Effector memory CD8-positive, alpha-beta T cell (primary cell): Measurements from ENCODE around the gene CLCN7.
A peak's percentile ranks its signal among the peaks of the same experiment; 100 is the strongest.
"Not testable (repeated sequence)": the region's sequence is repeated elsewhere in the genome, so short reads cannot be mapped to it uniquely, and the experiment has no call there.

ENCODE experiments used
- ATAC-seq: fragments of 150-1000 bp; cut with Tn5 transposase; replicated peaks from 2 replicates; pipeline ENCODE4 v1.10.0; 2021; ENCODE audit warnings: mild to moderate bottlenecking, moderate library complexity
- DNase-seq, 3 experiments: peaks; one replicate each; pipeline ENCODE4 v3.0.0; 2021
- H3K27ac Mint-ChIP-seq, 2 donors: one replicate each; pipeline ENCODE4 v1.8.0; 2022; ENCODE audit warnings: mild to moderate bottlenecking in 2 of 2, mixed read lengths in 2 of 2, moderate library complexity in 2 of 2
- H3K27me3 Mint-ChIP-seq, 2 donors: one replicate each; pipeline ENCODE4 v1.8.0; 2022; ENCODE audit warnings: mixed read lengths in 2 of 2
- H3K36me3 Mint-ChIP-seq: one replicate; pipeline ENCODE4 v1.8.0; 2022; ENCODE audit warnings: mild to moderate bottlenecking, moderate library complexity, mixed read lengths; ENCODE audit not compliant: insufficient read depth
- H3K4me1 Mint-ChIP-seq, 2 donors: one replicate each; pipeline ENCODE4 v1.8.0; 2022; ENCODE audit warnings: low read depth in 2 of 2, mixed read lengths in 2 of 2
- H3K4me3 Mint-ChIP-seq, 2 donors: one replicate each; pipeline ENCODE4 v1.8.0; 2022; ENCODE audit warnings: mild to moderate bottlenecking in 2 of 2, mixed read lengths in 2 of 2, moderate library complexity in 2 of 2
- H3K9me3 Mint-ChIP-seq, 2 donors: one replicate each; pipeline ENCODE4 v1.8.0; 2022; ENCODE audit warnings: mixed read lengths in 2 of 2

Gene CLCN7

DNA sequence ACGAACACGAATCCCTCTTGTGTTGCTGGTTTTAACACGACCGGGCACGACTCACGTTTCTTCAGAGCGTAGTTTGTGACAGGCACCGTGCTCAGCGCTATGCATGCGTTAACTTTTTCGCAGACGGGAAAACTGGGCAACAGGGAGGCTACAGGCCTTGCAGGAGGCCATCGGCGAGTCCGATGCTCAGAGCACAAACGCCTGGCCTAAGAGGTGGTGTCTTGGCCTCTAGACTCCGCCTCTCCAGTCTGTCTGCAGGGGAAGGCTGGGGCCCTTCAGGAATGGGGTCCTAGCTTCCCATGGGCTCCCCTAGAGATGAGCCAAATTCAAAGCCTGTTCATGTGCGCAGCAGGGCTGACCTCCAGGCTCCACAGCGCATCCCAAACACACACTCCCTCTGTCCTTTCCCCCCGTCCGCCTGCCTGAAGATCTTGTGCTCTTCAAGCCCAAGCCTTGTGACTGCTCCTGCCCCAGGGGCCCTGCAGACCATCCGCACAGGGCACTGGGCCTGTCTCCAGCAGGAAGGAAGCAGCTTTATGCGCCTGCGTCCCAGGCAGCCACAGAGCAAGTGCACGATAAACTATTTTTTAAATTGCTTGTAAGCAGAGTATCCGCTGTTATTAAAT lies 3.1 kb downstream of the CLCN7 start:
- Mint-ChIP-seq H3K27ac (peak overlapping the region in 1 of 2 donors; percentile 77), H3K9me3 (no peaks in the 10 kb centered on the region), H3K27me3 (no peaks in the 10 kb centered on the region), H3K4me1 (peaks cover 25 to 34% of the 10 kb centered on the region in 2 donors), H3K36me3 (peaks cover 15% of the 10 kb centered on the region), H3K4me3 (no peak overlapping the region)
- ATAC-seq (no peak), DNase-seq (no peak)

DNA sequence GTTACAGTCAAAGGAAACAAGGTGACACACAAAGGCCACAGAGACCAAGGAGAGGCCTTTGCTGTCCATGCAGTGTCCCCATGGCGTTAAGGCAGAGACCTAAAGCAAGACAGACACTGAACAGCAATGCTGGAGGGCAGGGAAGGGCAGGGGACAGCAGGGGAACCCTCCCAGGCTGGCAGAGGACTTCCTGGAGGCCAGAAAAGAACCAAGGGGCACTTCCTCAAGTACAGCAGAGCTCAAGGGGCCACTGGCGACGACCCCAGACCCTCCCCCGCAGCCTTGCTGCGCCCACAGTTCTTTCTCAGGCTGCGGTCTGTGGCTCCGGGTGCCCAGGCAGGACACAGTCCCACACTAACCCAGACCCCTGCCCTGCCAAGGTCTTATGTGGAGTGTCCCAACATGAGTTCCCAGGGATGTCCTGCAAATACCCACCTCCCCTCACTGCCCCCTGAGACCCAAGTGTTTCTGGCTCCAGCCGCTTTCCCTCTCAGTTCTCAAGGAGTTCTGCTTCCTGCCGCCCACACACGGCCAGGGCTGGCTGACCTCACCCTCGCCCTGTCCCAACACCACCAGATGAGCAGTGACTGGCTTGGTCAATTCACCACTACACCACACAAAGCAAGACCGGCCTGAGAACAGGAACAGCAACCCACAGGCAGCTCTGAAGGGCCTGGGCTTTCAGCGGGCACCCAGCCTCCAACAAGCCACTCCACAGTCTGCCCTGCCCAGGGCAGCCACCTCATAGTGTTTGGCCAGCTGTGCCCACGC lies 4.2 kb downstream of the CLCN7 start:
- ATAC-seq (no peak), DNase-seq (no peak)
- Mint-ChIP-seq H3K36me3 (peaks cover 16% of the 10 kb centered on the region), H3K4me3 (no peak overlapping the region), H3K27me3 (no peaks in the 10 kb centered on the region), H3K4me1 (peaks cover 21 to 31% of the 10 kb centered on the region in 2 donors), H3K9me3 (no peaks in the 10 kb centered on the region), H3K27ac (peak overlapping the region in 1 of 2 donors; percentile 88)

DNA sequence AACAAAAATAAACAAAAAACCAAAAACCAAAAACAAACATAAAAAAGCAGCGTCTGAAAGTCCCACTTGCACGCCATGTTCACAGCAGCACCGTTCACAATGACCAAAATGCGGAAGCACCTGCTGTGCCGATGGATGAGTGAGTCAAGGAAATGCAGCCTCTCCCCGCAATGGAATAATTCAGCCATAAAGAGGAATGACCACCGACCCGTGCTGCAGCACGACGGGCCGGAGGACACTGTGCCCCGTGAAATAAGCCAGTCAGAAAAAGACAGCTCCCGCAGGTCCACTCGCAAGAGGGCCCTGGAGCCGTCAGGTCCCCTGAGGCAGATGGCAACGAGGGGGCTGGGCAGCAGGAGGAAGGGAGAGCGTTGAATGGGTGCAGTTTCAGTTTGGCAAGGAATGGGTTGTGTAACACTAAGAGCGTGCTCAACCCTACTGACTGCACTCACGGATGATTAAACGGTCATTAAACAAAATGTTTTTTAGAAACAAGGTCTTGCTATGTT lies 5.1 kb downstream of the CLCN7 start:
- Mint-ChIP-seq H3K36me3 (peaks cover 12% of the 10 kb centered on the region), H3K9me3 (no peaks in the 10 kb centered on the region), H3K4me1 (peaks cover 17 to 29% of the 10 kb centered on the region in 2 donors), H3K4me3 (no peak overlapping the region), H3K27me3 (no peaks in the 10 kb centered on the region), H3K27ac (peak overlapping the region in 1 of 2 donors; percentile 88)
- no peak for ATAC-seq
- no peak for DNase-seq

DNA sequence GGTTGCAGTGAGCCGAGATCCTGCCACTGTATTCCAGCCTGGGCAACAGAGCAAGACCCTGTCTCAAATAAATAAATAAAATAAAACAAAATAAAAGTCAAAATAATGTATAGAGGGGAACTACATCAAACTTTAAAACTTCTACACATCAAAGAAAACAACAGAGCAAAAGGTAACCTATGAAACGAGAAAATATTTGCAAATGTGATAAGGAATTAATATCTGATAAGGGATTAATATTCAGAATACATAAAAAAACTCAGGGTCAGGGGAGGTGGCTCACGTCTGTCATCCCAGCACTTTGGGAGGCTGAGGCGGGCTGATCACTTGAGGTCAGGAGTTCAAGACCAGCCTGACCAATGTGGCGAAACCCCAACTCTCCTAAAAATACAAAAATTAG lies 5.7 kb downstream of the CLCN7 start:
- peaks cover 14% of the 10 kb centered on the region for H3K36me3 Mint-ChIP-seq
- H3K9me3 Mint-ChIP-seq, DNase-seq, H3K27ac Mint-ChIP-seq, H3K4me3 Mint-ChIP-seq, H3K27me3 Mint-ChIP-seq, ATAC-seq: not testable (repeated sequence)
- peaks cover 17 to 29% of the 10 kb centered on the region in 2 donors for H3K4me1 Mint-ChIP-seq

DNA sequence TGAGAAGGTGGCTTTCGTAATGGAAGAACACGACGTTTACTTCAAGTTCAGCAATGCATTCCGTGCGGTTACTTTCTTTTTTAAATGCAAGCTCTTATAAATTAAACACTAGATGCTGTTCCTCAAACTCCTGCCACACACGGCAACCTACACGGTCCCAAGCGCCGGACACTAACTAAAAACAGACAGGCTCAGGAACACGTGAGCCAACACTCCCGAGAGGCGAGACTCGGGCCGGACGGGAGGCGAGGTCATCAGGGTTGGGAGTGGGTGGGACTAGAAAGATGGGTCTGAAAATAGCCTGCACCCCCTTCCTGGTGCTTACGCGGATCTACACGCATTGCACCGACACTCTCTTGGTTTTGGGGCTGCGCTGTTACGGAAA lies 6.4 kb downstream of the CLCN7 start:
- peaks cover 17 to 29% of the 10 kb centered on the region in 2 donors for H3K4me1 Mint-ChIP-seq
- DNase-seq (no peak), ATAC-seq (no peak)
- no peak overlapping the region for H3K4me3 Mint-ChIP-seq
- no peaks in the 10 kb centered on the region for H3K9me3 Mint-ChIP-seq
- H3K27ac Mint-ChIP-seq, result no peak overlapping the region
- no peaks in the 10 kb centered on the region for H3K27me3 Mint-ChIP-seq
- H3K36me3 Mint-ChIP-seq, result peaks cover 22% of the 10 kb centered on the region

DNA sequence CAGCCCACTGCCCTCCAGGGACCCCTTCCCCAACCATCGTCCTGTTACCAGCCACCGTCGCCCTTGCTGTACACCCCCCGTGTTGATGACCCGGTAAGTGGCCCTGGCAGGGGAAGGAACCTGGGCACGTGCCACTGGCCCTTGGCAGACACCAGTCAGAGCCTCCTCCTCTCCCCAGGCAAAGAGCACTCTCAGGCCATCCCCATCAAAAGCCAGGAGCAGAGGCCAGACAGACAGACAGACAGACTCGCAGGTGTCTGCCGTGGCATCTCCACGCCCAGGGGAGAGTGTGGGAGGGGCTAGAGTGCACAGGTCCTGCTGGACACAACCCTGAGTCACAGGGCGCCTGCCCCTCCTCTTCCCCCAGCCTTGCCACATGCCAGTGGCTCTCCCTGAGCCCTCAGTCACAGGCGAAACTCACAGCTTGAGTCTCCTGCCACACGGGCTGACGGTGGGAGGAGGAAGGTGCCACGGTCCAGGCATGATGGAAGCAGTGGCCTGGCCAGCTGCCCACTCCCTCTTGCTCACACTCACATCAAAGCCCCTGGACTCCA lies 7.8 kb downstream of the CLCN7 start:
- DNase-seq, result no peak
- no peak for ATAC-seq
- Mint-ChIP-seq H3K27me3 (no peaks in the 10 kb centered on the region), H3K9me3 (no peaks in the 10 kb centered on the region), H3K36me3 (peaks cover 23% of the 10 kb centered on the region), H3K4me3 (no peak overlapping the region), H3K4me1 (peaks cover 9 to 26% of the 10 kb centered on the region in 2 donors), H3K27ac (no peak overlapping the region)

DNA sequence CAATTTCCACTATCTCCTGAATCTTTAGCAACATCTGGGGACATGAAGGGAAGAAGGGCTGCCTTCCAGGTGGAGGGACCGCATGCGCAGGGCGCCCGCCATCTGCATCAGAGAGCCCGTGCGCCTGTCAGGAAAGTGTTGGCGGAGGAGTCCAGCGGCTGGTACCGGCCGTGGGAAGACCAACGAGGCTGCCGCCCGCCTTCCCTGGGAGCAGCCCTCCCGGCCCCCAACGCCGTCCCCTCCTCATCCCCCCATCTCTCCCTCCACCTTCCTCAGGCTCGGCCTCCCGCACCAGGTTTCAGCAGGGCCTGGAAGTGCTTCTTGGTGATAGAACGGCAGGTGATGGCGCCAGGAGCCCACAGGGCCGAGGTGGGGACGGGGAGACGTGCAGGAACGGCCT lies 8.8 kb downstream of the CLCN7 start:
- Mint-ChIP-seq H3K36me3 (peaks cover 25% of the 10 kb centered on the region), H3K27ac (peak overlapping the region in 1 of 2 donors; percentile 23), H3K9me3 (no peaks in the 10 kb centered on the region), H3K4me1 (peaks cover 4 to 23% of the 10 kb centered on the region in 2 donors), H3K27me3 (no peaks in the 10 kb centered on the region), H3K4me3 (no peak overlapping the region)
- DNase-seq, result no peak
- no peak for ATAC-seq

DNA sequence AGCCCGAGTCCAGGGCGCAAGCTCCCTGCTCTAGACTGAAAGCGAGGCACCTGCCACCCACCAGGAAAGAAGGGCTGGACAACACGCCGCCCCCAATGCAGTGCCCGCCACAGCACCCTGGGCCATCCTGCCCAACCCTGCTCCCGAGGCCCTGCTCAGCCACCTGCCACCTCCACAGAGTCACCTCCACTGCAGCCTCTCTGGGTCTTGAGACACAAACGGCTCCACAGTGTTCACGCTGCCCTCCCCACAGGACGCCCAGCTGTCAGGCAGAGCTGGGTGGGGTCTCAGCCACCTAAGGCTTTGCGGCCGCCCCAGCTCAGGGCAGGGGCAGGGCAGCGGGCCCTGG lies 9.3 kb downstream of the CLCN7 start:
- H3K36me3 Mint-ChIP-seq, result peaks cover 27% of the 10 kb centered on the region
- H3K27me3 Mint-ChIP-seq, result no peaks in the 10 kb centered on the region
- DNase-seq (no peak), ATAC-seq (no peak)
- no peak overlapping the region for H3K27ac Mint-ChIP-seq
- H3K9me3 Mint-ChIP-seq, result no peaks in the 10 kb centered on the region
- H3K4me1 Mint-ChIP-seq, result peaks cover 0 to 18% of the 10 kb centered on the region in 2 donors
- H3K4me3 Mint-ChIP-seq, result no peak overlapping the region

DNA sequence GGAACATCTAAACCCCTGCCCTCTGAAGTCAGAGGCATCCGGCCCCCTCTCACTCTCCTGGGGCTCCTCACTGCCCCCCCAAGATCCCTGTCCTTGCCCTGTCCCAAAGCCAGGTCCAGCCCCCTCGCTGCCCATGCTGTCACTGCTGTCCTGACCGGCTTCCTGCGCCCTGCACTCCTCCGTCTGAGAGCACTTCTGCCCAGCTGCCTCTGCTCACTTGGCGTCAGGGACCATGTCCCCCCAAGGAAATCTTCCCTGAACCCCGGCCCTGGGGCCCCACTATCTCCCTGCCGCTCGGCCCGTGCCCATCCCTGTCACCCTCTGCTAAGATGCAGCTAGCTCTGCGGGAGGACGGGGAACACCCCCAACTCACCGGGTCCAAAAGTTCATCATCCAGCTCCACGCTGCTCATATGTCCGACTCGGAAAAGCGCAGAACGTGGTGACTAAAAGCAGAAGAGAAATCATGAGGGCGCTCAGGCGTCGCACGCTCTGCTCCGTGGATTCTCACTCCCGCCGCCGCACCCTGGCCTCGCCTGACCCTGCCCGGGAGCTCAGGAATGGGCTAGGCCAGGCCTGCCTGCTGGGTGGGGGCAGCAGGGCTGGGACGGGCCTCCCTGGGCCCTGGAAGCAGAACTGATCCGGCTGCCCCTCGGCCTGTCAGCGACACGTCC lies 9.8 kb downstream of the CLCN7 start:
- Mint-ChIP-seq H3K27ac (no peak overlapping the region), H3K9me3 (no peaks in the 10 kb centered on the region)

DNA sequence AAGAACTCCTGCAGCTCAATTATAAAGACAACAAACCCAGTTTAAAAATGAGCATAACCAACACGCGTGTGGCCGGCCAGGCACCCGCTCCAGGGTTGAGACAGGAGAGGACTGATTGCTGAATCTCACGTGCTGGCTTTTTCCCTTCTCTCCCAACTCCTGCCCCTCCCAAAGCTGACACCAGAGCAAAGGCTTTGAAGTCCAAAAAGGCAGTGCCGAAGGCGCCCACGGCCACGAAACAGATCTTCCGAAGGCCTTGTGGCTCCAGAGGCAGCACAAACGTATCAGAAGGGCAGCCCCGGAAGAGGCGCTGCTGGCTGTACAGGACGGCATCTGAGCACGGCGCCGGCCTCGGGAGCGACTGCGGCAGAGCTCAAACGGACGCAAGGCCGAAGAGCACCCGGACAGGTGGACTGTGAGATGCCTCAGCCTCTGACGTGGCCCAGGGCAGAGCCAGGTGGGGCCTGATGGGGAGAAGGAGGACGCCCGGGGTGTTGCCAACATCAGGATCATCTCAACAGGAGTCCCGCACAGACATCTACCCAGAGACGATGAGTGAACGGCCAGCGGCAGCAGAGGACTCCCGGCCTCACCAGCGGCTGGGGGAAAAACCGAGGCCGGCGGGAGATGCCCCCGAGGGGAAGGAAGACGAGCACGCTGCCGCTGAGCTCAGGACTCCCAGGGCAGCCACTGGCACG lies 10.5 kb downstream of the CLCN7 start:
- Mint-ChIP-seq H3K36me3 (peaks cover 25% of the 10 kb centered on the region), H3K4me3 (no peak overlapping the region), H3K27ac (no peak overlapping the region), H3K9me3 (no peaks in the 10 kb centered on the region), H3K4me1 (peaks cover 0 to 10% of the 10 kb centered on the region in 2 donors), H3K27me3 (no peaks in the 10 kb centered on the region)
- DNase-seq (no peak), ATAC-seq (no peak)

More for the DNA sequence above, 9.8 kb downstream of the CLCN7 start:
- Mint-ChIP-seq H3K4me1 (peaks cover 0 to 15% of the 10 kb centered on the region in 2 donors), H3K4me3 (no peak overlapping the region), H3K27me3 (no peaks in the 10 kb centered on the region), H3K36me3 (peaks cover 27% of the 10 kb centered on the region)
- no peak for DNase-seq
- ATAC-seq, result no peak

DNA sequence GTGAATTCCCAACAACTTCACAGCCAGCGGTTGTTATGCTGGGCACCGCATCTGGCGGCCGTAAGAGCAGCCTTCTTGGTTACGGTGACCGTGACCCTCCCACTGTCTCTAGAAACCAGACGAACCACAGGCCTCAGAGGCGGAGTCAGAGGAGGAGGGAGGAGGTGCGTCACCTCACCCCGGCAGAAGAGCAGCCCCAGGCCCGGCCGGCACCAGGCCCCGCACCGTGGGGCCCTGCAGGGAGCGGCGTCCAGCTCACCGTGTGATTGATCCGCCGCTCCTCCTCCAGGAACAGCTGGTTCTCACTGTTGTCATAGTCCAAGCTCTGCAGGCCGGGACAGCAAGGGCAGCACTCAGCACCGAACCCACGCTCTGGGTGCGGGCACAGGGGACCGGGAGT lies 13.7 kb downstream of the CLCN7 start:
- no peak overlapping the region for H3K27ac Mint-ChIP-seq
- ATAC-seq (no peak), DNase-seq (no peak)
- no peaks in the 10 kb centered on the region for H3K9me3 Mint-ChIP-seq
- no peaks in the 10 kb centered on the region for H3K27me3 Mint-ChIP-seq
- peaks cover 0 to 1% of the 10 kb centered on the region in 2 donors for H3K4me1 Mint-ChIP-seq
- H3K36me3 Mint-ChIP-seq, result peaks cover 32% of the 10 kb centered on the region
- H3K4me3 Mint-ChIP-seq, result no peak overlapping the region

DNA sequence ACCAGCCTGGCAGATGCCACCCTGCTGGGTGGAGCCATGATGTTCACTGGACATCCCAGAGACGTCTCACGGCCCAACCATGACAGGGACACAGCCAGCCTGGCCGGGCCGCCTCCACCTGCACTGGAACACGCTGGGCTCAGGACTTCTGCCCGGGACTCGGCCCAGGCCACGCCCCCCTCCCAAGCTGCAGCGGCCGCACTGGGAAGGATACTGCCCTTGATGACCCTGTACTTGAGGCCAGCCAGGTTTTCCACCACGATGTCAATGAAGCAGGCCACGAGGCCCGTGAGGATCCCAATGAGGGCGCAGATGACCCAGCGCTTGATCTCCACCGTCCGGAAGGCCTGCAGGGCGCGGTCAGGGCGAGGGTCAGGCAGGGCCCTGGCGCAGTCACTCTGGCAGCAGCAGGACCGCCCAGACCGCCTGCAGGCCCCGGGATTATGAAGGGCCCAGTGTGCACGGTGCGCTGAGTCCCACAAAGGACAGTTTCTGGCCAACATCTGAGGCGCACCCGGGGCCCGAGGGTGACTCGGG lies 14.2 kb downstream of the CLCN7 start:
- no peaks in the 10 kb centered on the region for H3K27me3 Mint-ChIP-seq
- DNase-seq (no peak), ATAC-seq (no peak)
- no peak overlapping the region for H3K4me3 Mint-ChIP-seq
- peaks cover 32% of the 10 kb centered on the region for H3K36me3 Mint-ChIP-seq
- no peak overlapping the region for H3K27ac Mint-ChIP-seq
- H3K9me3 Mint-ChIP-seq, result no peaks in the 10 kb centered on the region
- peaks cover 0 to 1% of the 10 kb centered on the region in 2 donors for H3K4me1 Mint-ChIP-seq

DNA sequence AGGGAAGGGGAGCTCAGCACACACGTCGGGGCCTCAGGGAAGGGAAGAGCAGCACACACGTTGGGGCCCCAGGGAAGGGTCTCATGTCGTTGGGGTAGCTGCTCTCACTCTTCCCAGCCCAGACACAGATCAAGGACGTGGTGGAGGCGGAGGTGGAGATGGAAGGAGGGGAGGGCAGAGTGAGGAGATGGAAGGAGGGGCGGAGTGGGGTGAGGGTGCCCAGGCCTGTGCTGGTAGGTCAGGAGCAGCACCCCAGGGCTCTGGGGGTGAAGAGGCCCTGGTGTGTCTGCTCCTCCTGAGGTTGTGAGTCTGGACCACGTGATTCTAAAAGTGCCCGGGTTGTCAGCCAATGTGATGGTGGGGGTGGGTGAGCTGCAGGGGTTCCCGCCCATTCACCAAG lies 14.9 kb downstream of the CLCN7 start:
- Mint-ChIP-seq H3K4me1 (no peaks in the 10 kb centered on the region), H3K27ac (no peak overlapping the region), H3K9me3 (no peaks in the 10 kb centered on the region), H3K36me3 (peaks cover 32% of the 10 kb centered on the region), H3K4me3 (no peak overlapping the region), H3K27me3 (no peaks in the 10 kb centered on the region)
- no peak for DNase-seq
- ATAC-seq, result no peak
